Peyer's patch (tissue), 4 donors: ENCODE data around the gene FBXO38.

Experiments used
- POLR2A ChIP-seq, 2 donors: fragments of 450-650 bp; IDR thresholded peaks; one replicate each; pipeline ENCODE4 v1.5.1; 2017; ENCODE audit warnings: antibody characterized with exemption in 2 of 2, mild to moderate bottlenecking in 2 of 2, moderate library complexity in 2 of 2
- TF ChIP-seq, protein P1 (sequence below), 6 experiments: fragments of 450-650 bp in 4 of 6; fragments of 200-600 bp in 2 of 6; sonication (generic) in 1 of 6; IDR thresholded peaks; one replicate each; pipeline ENCODE4 v1.5.1; 2017 to 2019; ENCODE audit warnings: antibody characterized with exemption in 6 of 6, mild to moderate bottlenecking in 3 of 6, moderate library complexity in 1 of 6

DNA sequence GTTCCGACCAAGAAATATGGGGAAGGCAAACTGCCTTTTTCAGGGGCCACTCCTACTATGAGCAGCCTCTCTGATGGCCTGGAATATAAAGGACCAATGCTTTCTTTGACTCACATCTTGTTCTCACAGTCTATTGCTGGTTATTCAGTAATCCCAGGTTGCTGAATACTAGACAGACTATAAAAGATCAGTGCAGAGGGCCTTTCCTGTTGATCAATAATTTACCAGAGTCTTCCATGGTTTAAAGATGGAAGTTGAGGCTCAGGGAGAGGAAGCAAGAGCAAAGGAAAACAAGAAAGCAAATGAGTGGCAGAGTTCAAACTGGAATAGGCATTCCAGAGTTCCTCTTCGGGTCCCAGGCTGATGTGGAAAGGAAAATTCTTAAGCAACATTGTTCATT is 62.9 kb downstream of the FBXO38 start:
- TF ChIP-seq POLR2A (IDR thresholded peaks at IDR 0.05) = no peak
- TF ChIP-seq, protein P1, sequence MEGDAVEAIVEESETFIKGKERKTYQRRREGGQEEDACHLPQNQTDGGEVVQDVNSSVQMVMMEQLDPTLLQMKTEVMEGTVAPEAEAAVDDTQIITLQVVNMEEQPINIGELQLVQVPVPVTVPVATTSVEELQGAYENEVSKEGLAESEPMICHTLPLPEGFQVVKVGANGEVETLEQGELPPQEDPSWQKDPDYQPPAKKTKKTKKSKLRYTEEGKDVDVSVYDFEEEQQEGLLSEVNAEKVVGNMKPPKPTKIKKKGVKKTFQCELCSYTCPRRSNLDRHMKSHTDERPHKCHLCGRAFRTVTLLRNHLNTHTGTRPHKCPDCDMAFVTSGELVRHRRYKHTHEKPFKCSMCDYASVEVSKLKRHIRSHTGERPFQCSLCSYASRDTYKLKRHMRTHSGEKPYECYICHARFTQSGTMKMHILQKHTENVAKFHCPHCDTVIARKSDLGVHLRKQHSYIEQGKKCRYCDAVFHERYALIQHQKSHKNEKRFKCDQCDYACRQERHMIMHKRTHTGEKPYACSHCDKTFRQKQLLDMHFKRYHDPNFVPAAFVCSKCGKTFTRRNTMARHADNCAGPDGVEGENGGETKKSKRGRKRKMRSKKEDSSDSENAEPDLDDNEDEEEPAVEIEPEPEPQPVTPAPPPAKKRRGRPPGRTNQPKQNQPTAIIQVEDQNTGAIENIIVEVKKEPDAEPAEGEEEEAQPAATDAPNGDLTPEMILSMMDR (IDR thresholded peaks at IDR 0.05) = no peak
